ENCODE results near the gene CST9L. TPM values are rescaled to one million over a fixed set of nuclear protein-coding genes. Genes with fewer than 3 reads are reported as not detected.

The CST9L gene
- total RNA-seq, 1 experiment from 2014 or later, result not detected

GRCh38 chr20:23537030-23537429, 31.3 kb downstream of the CST9L start:
- no peaks in the 10 kb centered on the region for H4K20me1 ChIP-seq (ENCODE audit: insufficient read depth)
- no peaks in the 10 kb centered on the region for H3K27me3 ChIP-seq (ENCODE audit: insufficient read depth, low read depth)
- no peak overlapping the region for H3K4me2 ChIP-seq
- H2AFZ ChIP-seq, result no peak overlapping the region
- no peaks in the 10 kb centered on the region for H3K36me3 ChIP-seq (ENCODE audit: low read depth)
- DNase-seq, result no peak
- BruUV-seq (replicated peaks), result no TSS peak
- POLR2A ChIA-PET (ENCODE audit: unreplicated experiment), result no interaction called here
- H3F3A ChIP-seq (ENCODE audit: insufficient read depth, low read depth), result 0 out of 2 replicates have a peak, but pooled peaks cover 5% of the 10 kb centered on the region
- no peak overlapping the region for H3K4me3 ChIP-seq
- CTCF ChIA-PET, result no interaction called here
- no peak for TF ChIP-seq EZH2 (IDR thresholded peaks at IDR 0.05; ENCODE audit: low read depth)
- no peak for TF ChIP-seq CTCF (conservative IDR thresholded peaks at IDR 0.05)
- no peak overlapping the region for H3K27ac ChIP-seq
- H3K9me3 ChIP-seq (ENCODE audit: insufficient read depth, low read depth), result no peaks in the 10 kb centered on the region; the same call in 1 of the 2 replicates
- H3K9me2 ChIP-seq (ENCODE audit: insufficient read depth), result no peaks in the 10 kb centered on the region
- no peaks in the 10 kb centered on the region for H3K79me2 ChIP-seq (ENCODE audit: low read depth)
- H3K4me1 ChIP-seq (replicated peaks; ENCODE audit: insufficient read depth), result no peaks in the 10 kb centered on the region; the same call in 1 of the 2 replicates
- intact Hi-C loops (cut with micrococcal nuclease; ENCODE audit: unreplicated experiment), result no loop called here

DNA sequence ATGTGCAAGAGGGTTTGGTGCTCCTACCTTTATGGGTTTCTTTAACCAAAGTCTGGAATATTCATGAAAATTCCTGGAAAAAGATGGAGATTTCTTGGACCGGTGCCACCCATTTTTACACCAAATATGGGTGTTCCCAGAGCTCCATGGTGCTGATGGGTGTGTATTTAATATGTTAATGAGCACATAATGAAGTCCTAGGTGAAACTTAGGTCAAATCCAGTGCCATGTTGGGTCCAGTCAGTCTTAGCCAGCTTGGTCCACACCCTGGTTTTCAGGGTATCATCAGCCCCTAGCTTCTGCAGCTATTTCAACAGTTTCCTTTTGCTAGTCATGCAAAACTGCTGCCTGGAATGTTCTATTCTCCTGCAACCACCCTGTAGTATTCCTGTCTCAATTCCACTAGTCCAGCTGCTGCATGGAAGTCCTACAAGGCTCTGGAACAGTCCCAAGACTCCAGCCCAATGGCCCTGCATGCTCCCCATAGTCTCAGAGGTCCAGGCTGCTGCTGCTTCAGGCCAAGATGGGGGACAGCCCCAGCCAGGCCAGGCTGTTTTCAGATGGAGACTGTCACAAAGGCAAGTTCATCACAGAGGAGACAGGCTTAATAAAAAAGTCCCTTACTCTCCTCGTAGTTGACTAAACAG, 31.8 kb downstream of the CST9L start:
- no TSS peak for BruUV-seq (replicated peaks)

DNA sequence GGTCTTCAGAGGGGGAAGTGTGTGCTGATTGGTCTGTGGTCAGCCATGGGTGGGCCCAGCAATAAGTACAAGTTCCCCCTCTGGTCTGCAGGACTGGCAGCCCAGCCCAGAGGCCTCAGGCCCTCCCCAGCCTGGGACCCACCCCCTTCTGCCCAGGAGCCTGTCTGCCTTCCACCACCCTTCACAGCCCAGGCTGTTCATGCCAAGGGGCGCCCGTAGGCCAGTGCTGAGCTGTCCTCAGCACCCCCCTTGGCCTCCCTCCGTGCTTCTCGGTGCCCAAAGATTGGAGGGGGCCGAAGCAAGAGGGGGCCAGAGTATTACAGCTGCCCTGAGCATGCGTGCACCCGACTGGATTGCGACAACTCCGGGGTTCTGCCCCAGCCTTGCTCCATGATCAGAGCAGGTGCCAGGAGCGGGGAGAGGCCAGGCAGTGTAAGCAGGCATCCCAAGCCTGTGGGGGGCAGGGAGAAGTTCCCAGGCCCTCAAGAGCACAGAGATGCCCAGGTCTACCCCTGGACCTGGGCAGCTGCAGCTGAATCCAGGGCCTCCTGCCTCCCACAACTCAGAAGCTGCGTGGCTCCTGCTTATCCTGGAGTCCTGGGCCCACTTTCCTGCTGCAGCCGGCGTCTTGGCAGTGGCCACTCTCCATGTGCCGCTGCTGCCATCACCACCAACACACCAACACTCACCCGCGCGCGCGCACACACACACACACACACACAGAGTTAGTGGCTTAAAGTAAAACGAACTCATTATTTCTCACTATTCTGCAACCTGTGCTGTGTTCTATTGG, 33.3 kb downstream of the CST9L start:
- H3K4me2 ChIP-seq, result no peak overlapping the region
- no TSS peak for BruUV-seq (replicated peaks)
- H3K9me2 ChIP-seq (ENCODE audit: insufficient read depth), result no peaks in the 10 kb centered on the region
- H3K36me3 ChIP-seq (ENCODE audit: low read depth), result no peaks in the 10 kb centered on the region
- no peaks in the 10 kb centered on the region for H4K20me1 ChIP-seq (ENCODE audit: insufficient read depth)
- H3K9me3 ChIP-seq (ENCODE audit: insufficient read depth, low read depth), result no peaks in the 10 kb centered on the region; the same call in 1 of the 2 replicates
- peak in 1 of 2 experiments; percentile 16 for DNase-seq
- CTCF ChIA-PET, result no interaction called here
- no peak overlapping the region for H2AFZ ChIP-seq
- TF ChIP-seq EZH2 (IDR thresholded peaks at IDR 0.05; ENCODE audit: low read depth) (no peak), CTCF (conservative IDR thresholded peaks at IDR 0.05) (no peak)
- intact Hi-C loops (cut with micrococcal nuclease; ENCODE audit: unreplicated experiment), result no loop called here
- no peak overlapping the region for H3K4me3 ChIP-seq
- H3K27ac ChIP-seq, result no peak overlapping the region
- POLR2A ChIA-PET (ENCODE audit: unreplicated experiment), result no interaction called here
- H3K4me1 ChIP-seq (replicated peaks; ENCODE audit: insufficient read depth), result no peaks in the 10 kb centered on the region; the same call in 1 of the 2 replicates
- no peaks in the 10 kb centered on the region for H3K27me3 ChIP-seq (ENCODE audit: insufficient read depth, low read depth)
- no peaks in the 10 kb centered on the region for H3F3A ChIP-seq (ENCODE audit: insufficient read depth, low read depth)
- H3K79me2 ChIP-seq (ENCODE audit: low read depth), result no peaks in the 10 kb centered on the region

More for the DNA sequence above, 31.8 kb downstream of the CST9L start:
- Histone ChIP-seq H3K4me2 (no peak overlapping the region), H3K4me3 (no peak overlapping the region), H3K9me2 (ENCODE audit: insufficient read depth) (no peaks in the 10 kb centered on the region), H3K36me3 (ENCODE audit: low read depth) (no peaks in the 10 kb centered on the region), H3K27ac (no peak overlapping the region), H3K79me2 (ENCODE audit: low read depth) (no peaks in the 10 kb centered on the region), H3K27me3 (ENCODE audit: insufficient read depth, low read depth) (no peaks in the 10 kb centered on the region), H3K9me3 (ENCODE audit: insufficient read depth, low read depth) (no peaks in the 10 kb centered on the region; the same call in 1 of the 2 replicates), H4K20me1 (ENCODE audit: insufficient read depth) (no peaks in the 10 kb centered on the region), H3K4me1 (replicated peaks; ENCODE audit: insufficient read depth) (no peaks in the 10 kb centered on the region; the same call in 1 of the 2 replicates), H3F3A (ENCODE audit: insufficient read depth, low read depth) (0 out of 2 replicates have a peak, but pooled peaks cover 5% of the 10 kb centered on the region), H2AFZ (no peak overlapping the region)
- intact Hi-C loops (cut with micrococcal nuclease; ENCODE audit: unreplicated experiment), result no loop called here
- ChIA-PET CTCF (no interaction called here), POLR2A (ENCODE audit: unreplicated experiment) (no interaction called here)
- no peak for TF ChIP-seq CTCF (conservative IDR thresholded peaks at IDR 0.05)
- peak in 1 of 2 experiments; percentile 9 for DNase-seq
